ENCODE results near the gene HSPA5. TPM values are rescaled to one million over a fixed set of nuclear protein-coding genes. Genes with fewer than 3 reads are reported as not detected.
A peak's percentile ranks its signal among the peaks of the same experiment; 100 is the strongest.
"Not testable (repeated sequence)": the region's sequence is repeated elsewhere in the genome, so short reads cannot be mapped to it uniquely, and the experiment has no call there.

Gene HSPA5
- total RNA-seq, 4 donors from 2014 or later = 65.6 to 136 (median 86.0) TPM

GRCh38 chr9:125239631-125240597, 1.2 kb downstream of the HSPA5 start:
- Histone ChIP-seq H3K27ac (peak overlapping the region; percentile 93 to 98 (median 96)), H3K36me3 (peaks cover 0 to 47% (median 3%) of the 10 kb centered on the region in 3 donors), H3K9me3 (no peaks in the 10 kb centered on the region), H3K4me1 (peaks cover 5 to 54% (median 17%) of the 10 kb centered on the region in 4 donors), H3K27me3 (no peaks in the 10 kb centered on the region), H3K4me3 (peak overlapping the region; percentile 81 to 99 (median 92))
- no peak for TF ChIP-seq POLR2A (IDR thresholded peaks at IDR 0.05)
- no peak for TF ChIP-seq CTCF (IDR thresholded peaks at IDR 0.05)
- DNase-seq = no peak

DNA sequence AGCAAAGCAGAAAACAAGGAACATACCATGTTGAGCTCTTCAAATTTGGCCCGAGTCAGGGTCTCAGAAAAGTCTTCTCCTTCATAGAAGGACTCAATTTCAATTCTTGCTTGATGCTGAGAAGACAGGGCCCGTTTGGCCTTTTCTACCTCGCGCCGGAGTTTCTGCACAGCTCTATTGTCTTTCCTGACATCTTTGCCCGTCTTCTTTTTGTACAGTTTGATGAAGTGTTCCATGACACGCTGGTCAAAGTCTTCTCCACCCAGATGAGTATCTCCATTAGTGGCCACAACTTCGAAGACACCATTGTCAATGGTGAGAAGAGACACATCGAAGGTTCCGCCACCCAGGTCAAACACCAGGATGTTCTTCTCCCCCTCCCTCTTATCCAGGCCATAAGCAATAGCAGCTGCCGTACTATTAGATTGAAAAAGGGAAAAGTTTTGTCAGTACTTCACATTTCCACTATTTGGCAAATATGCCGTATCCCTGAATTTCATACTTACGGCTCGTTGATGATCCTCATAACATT, 2.2 kb downstream of the HSPA5 start:
- no peak for DNase-seq
- Histone ChIP-seq H3K9me3 (no peaks in the 10 kb centered on the region), H3K27ac (no peak overlapping the region), H3K4me1 (peaks cover 5 to 54% (median 17%) of the 10 kb centered on the region in 4 donors), H3K36me3 (peaks cover 0 to 49% (median 3%) of the 10 kb centered on the region in 3 donors), H3K27me3 (no peaks in the 10 kb centered on the region), H3K4me3 (peak overlapping the region in 3 of 4 donors; percentile 12 to 98 (median 81))
- TF ChIP-seq POLR2A (IDR thresholded peaks at IDR 0.05) = no peak
- no peak for TF ChIP-seq CTCF (IDR thresholded peaks at IDR 0.05)

- no peak for DNase-seq
Measured at GRCh38 chr9:125238127-125238914, 2.8 kb downstream of the HSPA5 start.

GRCh38 chr9:125236520-125237159, 4.5 kb downstream of the HSPA5 start:
- not testable (repeated sequence) for DNase-seq, H3K27me3 ChIP-seq, H3K4me3 ChIP-seq, H3K9me3 ChIP-seq, H3K27ac ChIP-seq
- H3K4me1 ChIP-seq = peaks cover 5 to 48% (median 13%) of the 10 kb centered on the region in 4 donors
- peaks cover 0 to 58% (median 3%) of the 10 kb centered on the region in 3 donors for H3K36me3 ChIP-seq
- TF ChIP-seq CTCF (IDR thresholded peaks at IDR 0.05) = peak in 2 of 6 experiments; percentile 8 to 17

More at GRCh38 chr9:125238127-125238914, 2.8 kb downstream of the HSPA5 start:
- Histone ChIP-seq H3K27ac (no peak overlapping the region), H3K27me3 (no peaks in the 10 kb centered on the region), H3K4me3 (peak overlapping the region in 3 of 4 donors; percentile 2 to 98 (median 81)), H3K9me3 (no peaks in the 10 kb centered on the region), H3K4me1 (peaks cover 5 to 54% (median 17%) of the 10 kb centered on the region in 4 donors), H3K36me3 (peaks cover 0 to 49% (median 3%) of the 10 kb centered on the region in 3 donors)
- TF ChIP-seq CTCF (IDR thresholded peaks at IDR 0.05) = no peak
- TF ChIP-seq POLR2A (IDR thresholded peaks at IDR 0.05) = no peak

Data from Peyer's patch (tissue), 4 donors.